NCI-H69 (cell line): ENCODE data around the gene RALGPS1.

Experiments used
- DNase-seq: peaks from one replicate; lab custom pipeline; 2025; lab: John Stamatoyannopoulos, UW

Gene RALGPS1

DNA sequence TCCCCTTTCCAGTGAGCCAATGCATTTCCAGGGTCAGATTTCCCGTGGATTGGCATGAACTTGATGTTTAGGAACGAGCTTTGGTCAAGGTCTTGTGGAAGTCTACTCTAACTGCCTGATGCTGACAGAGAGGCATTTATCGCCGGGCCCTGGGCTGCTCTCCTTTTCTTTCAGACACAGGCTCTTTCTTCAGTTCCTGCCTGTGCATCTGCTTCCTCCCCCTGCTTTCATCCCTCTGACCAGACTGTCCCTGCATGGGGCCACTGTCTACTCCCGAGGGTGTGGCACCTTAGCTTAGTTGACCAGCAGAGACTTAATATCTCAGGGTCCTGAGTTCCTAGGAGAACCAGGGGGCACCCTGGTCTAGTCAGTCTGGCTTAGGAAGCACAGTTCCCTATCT lies 41.2 kb downstream of the RALGPS1 start:
- peak; percentile 41 for DNase-seq

DNA sequence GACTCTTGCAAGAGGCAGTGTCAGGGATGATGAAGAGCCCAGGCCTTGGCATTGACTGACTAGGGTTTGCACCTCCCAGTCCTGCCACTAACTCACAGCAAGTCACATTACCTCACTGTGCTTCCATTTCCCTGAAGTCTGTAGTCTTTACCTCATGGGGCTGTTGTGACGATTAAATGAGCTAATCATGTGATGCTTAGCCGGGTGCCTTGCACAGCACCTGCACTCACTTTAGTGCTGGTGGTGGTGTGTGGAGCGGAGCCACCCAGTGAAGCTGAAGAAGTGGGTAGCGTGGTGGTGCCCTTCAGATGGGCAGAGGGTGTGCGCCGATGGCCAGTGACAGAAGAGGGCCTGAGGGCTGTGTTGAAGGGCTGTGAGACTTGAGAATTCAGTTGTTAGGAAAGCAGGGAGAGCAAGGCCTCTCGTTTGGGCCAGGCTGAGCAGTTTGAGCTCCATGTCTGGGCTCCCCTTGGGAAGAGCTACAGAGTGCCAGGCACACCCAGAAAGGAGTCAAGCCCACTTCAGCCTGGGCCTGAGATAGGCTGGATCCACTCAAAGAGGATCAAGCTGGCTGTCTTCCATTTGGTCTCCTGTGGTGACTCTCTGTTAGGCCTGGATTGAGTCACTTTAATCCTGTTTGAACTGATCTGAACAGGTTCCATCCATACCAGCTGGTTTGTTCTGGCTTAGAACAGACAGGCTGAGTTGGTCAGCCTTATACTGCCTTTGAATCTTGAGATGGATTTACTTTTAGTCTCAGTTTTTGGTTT lies 42.5 kb downstream of the RALGPS1 start:
- DNase-seq, result peak; percentile 66

DNA sequence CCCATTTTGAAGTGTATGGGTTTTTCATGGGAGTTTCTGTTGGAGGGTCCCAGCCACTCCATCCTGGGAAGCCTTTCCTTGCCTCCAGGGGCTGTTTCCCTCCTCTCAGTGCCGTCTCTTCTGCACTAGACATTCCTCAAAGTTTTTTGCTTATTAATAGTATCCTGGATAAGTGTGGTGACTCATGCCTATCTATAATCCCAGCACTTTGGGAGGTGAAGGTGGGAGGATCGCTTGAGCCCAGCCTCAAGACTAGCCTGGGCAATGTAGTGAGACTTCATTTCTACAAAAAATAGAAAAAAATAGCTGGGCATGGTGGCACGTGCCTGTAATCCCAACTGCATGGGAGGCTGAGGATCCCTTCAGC lies 43.1 kb downstream of the RALGPS1 start:
- no peak for DNase-seq

DNA sequence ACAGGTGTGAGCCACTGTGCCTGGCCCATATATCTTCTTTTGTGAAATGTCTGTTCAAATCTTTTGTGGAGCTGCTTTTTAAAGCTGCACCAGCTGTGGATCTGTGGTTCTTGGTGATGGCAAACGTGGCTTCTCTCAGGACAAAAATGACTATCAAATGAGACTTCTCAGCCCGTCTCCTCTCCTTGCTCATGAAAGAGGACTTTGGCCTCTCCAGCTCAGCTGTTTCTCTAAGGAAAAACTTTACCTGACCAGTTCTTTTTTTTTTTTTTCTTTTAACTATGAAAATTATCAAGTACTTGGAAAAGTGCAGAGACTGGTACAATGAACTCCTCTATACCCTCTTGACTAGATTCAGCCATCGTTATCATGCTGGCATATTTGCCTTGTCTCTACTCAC lies 44.8 kb downstream of the RALGPS1 start:
- no peak for DNase-seq

DNA sequence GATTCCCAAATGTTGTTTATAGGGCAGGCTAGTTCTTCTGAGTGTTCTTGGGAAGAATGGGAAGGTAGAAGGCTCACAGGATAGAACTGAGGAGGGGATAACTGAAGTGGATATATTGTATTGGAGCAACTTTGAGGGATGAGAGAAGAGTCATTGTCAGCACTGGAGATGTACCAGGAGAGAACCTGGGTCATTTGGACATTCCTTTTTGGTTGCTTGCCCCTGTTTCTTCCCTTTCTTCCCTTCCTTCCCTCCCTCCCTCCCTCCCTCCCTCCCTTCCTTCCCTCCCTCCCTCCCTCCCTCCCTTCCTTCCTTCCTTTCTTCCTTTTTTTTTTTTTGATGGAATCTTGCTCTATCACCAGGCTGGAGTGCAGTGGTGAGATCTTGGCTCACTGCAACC lies 45.3 kb downstream of the RALGPS1 start:
- DNase-seq, result no peak

DNA sequence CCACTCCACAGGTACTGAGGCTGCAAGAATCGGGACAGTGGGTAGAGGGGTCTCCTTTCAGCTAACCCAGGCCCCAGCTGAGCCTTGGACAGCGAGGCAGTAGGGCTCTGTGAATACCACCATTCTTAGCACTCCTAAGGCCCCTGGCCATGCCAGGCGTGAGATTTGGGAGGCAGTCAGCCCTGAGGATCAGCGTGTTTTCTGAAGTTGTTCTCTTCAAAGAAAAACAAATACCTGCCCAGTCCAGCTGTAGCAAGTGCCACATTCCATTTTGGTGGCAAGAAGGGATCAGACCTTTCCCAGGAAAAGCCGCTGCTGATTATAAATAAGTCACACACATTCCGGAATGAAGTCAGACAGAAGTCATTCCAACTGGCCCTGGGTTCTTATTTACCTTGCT lies 47.8 kb downstream of the RALGPS1 start:
- DNase-seq, result no peak

DNA sequence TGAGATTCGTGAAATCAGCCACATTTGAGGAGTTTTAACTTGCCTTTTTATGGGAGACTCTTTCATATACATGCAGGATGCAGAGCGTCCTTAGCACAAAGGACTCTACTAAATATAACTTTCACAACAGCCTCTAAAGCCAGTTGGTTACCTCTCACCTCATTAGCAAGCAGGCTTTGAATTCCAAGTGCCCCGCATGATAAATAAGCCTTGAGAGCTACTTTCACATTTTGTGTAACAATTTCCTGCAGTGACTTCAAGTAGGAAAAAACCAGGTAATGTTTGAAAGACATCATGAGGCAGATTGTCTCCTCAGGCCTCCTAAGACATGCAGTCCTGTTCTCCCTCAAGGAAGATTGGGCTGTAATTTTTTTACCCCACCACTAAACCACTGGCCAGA lies 50.5 kb downstream of the RALGPS1 start:
- DNase-seq, result no peak

DNA sequence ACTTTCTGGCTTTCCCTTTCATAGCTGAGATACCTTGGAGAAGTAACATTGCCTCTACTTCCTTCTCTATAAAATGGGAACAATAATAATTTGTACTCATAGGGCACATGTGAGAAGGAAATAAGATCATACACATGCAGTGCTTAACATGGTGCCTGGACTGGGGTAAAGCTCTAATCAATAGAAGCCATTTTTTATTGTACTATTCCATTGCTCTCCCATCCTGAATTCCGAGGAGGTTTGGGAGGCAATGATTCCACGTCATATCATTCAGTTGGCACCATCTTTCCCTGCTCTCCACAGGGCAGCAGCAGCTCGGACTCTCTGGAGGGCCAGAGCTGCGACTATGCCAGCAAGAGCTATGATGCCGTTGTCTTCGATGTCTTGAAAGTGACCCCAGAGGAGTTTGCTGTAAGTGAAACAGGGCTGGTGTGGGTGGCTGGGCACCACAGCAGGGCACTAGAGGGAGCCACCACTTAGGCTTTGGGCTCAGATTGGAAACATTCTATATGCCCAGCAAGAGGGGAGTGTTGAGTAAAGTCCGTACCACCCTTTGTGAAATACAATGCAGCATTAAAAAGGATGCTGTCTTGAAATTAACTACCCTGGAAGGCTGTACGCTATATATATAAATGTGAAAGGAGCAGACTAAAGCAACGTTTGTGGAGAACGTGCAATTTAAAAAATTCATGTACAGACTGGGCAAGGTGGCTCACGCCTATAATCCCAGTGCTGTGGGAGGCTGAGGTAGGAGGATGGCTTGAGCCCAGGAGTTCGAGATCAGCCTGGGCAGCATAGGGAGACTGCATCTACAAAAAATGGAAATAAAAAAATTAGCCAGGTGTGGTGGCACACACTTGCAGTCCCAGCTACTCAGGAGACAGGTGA lies 51.2 kb downstream of the RALGPS1 start:
- DNase-seq, result peak; percentile 75

DNA sequence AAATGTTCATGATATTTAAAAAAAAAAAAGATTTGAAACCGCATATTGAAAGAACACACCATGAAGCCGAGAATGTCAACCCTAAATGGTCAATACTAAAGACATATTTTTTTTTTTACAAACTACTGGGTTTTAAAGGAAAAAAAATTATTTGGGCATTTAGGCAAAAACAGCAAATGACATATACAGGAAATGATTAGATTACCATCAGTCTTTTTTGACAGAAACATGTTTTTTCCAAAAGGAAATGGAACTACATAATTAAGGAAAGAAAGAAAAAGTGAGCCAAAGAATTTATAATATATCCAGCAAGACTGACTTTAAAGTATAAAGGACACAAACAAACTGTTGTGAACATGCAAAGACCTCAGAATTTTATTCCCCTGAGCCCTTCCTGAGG lies 56.7 kb downstream of the RALGPS1 start:
- DNase-seq, result no peak

DNA sequence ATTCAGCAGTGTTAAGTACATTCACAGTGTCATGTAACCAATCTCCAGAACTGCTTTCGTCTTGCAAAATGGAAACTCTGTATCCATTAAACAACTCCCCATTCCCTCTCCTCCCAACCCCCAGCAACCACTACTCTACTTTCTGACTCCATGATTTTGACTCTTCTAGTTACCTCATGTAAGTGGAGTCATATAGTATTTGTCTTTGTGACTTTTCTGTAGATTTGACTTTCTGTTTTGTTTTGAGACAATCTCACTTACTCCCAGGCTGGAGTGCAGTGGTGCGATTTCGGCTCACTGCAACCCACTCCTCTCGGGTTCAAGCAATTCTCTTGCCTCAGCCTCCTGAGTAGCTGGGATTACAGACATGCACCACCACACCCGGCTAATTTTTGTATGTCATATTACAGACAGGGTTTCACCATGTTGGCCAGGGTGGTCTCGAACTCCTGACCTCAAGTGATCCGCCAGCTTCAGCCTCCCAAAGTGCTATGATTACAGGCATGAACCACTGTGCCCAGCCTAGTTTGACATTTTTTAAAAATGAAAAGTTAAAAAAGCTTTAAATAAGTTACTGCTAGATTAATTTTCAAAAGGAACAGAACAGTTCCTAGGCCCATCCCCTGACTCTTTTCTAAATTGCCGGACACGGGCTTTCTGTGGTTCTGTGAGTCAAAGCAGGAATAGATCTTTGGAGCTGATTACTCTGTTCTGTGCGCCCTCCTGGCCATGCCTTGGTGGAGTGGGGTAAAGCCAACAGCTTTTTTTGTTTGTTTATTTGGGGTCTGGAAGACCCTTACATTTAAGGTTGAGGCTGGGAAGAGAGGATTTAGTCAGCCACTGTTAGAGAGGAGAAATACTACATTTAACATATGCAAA lies 59.3 kb downstream of the RALGPS1 start:
- no peak for DNase-seq

DNA sequence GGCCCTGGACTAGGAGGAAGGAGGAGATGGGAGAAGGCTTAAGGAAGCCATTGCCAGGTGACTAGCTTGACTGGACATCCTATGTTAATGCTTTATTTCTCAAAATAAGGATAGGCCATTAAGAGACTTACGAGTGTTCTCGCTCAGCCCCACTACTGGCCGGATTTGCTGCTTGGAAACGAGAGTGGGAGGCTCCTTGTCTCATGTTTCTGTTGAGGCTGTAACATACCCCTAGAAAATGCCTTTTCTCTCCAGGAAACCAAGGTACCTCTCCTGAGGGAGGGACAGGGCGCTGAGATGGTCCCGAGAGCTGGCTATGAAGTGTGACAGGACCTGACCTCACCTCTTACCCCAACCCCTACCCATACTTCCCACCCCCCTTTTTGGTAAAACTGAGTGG lies 60.0 kb downstream of the RALGPS1 start:
- DNase-seq, result no peak

DNA sequence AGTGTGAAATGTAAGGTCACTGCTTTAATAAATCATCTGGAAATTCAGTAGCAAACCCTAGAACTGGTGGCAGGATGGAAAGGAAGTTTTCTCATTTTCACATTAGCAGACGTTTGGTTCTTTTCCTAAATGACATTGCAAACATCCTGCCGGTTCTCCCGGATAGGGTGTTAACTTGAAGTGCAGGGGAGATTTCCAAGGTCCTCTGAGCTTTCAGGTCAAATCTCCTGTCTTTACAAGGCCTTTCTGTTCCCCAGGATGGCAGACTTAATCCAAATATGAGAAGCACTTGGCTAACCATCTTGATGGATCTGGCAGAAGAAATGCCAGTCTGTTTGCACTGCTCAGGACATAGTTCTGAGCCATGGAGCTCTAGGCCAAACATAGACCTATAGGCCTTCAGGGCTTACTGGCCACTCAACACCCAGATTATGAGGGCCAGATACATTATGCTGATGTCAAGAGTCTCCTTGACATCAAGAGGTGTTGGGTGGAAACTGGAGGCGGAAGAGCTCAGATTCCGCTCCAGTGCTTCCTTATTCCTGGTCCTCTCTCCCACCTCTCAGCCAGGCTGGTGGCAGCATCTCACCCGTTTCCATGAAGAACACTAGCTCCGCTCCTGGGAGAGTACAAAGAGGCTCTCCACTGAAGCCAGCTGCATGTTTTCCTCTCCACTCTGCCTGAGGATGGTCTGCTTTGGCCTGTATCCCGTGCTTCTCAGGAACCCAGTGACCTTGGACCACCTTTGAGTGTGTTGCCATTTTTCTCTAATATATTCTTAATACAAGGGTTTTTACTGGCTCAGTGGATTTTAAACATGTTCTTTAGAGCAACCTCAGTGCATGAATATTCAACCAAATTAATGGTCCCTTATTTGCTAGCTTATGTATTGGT lies 61.0 kb downstream of the RALGPS1 start:
- DNase-seq, result no peak

DNA sequence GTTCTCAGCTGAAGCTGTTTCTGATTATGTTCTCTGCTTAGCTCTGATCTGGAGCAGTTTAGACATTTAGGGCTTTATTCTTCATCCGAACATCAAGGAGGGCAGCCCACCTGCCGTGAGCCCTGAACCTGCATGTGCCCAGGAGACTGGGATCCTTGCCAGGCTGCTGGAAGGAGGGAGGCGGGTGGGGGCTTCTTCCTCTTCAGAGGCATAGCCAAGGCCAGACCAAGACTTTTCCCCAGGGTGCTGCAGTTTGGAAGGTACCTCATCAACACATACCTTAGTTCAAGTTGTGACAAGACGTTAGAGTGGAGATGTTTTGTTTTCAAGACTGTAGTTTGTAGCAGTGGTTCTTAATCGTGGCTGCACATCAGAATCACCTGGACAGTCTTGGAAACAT lies 64.9 kb downstream of the RALGPS1 start:
- peak; percentile 84 for DNase-seq

DNA sequence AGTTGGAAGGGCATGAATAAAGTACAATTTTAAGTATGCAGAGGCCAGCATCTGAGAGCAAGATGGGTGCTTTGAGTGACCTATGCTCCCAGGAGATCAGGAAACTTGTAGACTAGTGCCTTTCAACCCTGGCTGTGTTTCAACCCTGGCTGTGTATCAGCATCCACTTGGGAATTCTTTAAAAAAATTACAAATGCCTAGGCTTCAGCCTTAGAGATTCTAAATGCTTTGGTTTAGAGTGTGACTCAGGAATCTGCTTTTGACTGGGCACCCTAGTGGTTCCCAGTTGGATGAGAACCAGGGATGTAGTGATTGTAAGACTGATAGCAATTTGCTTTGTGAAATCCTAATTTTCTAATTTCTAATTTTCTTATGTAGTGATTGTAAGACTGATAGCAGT lies 65.6 kb downstream of the RALGPS1 start:
- no peak for DNase-seq

DNA sequence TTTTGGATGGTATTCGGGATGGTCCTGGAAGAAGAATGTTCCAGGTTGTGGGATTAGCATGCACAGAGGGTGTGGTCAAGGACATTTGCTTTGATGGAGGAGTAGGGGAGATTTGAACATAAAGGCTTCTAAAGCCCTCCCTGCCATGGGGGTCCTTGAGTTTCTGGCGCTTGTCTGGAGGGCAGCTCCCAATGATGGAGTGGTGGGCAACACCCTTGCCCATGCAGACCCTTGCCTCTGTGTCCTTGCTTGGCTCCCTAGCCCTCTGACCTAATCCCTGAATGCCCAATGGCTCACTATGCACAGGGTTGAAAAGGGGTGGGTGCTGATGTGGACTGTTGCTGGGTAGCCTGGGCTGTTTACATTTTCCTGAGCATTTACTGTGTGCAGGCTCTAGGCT lies 66.6 kb downstream of the RALGPS1 start:
- no peak for DNase-seq

DNA sequence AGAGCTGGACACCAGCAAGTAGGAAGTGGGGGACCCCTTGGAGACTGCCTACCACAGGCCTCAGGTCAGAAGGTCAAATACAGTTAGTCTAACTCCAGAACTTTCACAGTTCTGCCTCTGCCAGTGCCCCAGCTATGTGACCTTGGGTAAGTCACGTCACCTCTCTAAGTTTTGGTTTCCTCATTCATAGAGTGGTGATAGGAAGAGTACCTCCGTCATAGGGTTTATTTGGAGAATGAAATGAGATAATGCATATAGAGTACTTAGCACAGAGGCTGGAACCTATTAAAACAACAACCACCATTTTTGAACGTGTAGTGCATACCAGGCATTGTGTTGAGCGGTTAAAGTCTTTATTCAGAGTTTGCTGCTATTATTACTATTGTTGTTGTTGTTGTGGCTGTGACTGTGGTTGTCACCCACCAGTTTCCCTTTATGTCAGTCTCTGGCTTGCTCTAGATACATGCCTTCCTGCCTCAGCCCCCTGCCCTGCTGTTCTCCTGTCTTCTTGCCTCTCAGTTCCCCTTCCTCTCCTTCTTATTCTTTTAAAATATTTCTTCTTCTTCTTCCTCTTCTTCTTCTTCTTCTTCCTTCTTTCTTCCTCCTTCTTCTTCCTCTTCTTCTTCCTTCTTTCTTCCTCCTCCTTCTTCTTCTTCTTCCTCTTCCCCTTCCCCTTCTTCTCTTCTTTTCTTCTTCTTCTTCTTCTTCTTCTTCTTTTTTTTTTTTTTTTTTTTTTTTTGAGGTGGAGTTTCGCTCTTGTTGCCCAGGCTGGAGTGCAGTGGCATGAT lies 67.8 kb downstream of the RALGPS1 start:
- DNase-seq, result no peak

DNA sequence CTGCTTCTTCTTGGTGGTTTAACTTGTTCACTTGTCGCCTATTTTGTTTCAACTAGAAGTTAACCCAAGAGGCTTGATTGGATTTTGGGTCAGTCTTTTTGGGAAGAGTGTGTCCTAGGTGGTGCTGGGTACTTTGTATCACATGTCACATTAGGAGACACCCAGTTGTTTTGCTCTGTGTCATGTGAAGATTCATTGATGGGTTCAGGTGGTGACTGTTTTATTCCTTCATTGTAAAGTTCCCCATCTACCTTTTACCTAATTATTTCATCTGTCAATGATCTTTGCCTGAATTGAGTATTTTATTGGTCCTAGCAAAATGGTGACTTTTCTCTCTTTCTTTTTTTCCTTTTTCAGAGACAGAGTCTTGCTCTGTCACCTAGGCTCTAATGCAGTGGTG lies 69.2 kb downstream of the RALGPS1 start:
- DNase-seq, result no peak

DNA sequence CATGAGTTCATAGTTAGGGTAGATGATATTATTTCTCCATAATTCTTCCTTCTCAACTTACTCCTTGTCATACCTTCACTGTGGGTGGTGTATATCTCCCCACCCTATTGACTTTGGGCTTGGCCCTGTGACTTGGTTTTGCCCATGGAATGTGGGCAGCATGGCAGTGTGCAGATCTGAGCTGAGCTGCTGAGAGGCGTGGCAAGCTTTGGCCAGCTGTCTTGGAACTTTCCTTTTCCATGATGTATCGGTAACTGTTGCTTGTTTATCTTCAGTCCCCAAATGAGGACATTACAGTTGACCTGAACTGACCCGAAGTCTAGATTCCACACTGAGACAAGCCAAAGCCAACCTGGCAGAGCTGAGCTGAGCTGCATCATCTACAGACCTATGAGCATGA lies 70.4 kb downstream of the RALGPS1 start:
- DNase-seq, result peak; percentile 21

DNA sequence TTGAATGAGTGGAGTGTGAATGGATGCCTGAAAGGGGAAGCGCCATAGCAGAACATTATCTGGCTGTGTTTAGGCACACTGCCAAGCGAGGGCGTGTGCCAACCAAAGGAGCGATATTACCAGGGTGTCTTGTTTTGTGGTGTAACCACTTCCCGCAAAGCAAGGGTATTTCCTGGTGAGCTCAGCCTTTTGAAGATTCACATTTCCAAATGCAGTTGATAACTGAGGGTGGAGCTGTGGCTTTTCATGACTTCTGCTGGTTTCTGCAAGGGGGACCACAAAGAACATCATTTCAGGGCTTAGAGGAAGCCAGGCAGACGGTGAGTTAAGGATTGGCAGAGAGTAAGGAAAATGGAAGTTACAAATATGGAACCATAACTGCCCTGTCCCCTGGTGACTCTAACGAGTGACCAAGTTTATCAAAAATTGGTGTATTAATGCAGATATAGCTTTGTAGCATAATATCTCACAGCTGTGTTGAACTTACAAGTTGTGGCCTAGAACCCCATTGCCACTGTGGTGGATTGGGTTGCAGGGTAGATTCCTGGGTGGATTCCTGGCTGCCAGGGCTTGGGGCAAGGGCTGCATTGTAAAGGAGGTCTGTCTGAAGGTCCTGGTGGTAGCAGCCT lies 71.4 kb downstream of the RALGPS1 start:
- DNase-seq, result peak; percentile 94

DNA sequence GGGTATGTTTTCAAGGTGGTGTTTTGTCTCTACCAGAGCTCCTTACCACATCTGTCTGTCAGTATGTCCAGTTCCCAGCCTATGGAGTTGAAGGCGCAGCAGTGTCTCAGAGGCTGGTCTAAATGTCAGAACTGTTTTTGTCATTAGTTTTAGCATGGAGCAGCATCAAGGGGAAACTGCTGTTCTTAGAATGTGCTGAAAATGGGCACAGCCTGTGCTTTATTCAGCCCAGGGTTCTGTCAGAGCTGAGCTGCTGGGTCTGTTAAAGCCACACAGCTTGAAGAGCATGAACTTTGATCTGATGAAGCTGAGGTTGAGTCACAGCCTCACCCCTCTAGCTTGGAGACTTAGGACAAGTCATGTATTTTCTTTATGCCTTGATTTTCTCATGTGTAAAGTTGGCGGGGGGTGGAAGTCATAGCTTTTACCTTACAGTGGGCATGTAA lies 71.9 kb downstream of the RALGPS1 start:
- no peak for DNase-seq
